Bronchial epithelial cell (primary cell): Measurements from ENCODE around the gene KLHDC4. TPM values are rescaled to one million over a fixed set of nuclear protein-coding genes. Genes with fewer than 3 reads are reported as not detected.

ENCODE experiments used
- DNase-seq: peaks from one replicate; pipeline ENCODE4 v3.0.0-alpha.2; 2010; ENCODE audit warnings: low read depth
- FAIRE-seq: peaks from 2 replicates; lab custom pipeline; 2011; peaks lifted over from hg19 to GRCh38; lab: Jason Lieb, UNC
- H3K27me3 ChIP-seq: 2 replicates; pipeline ENCODE4 v1.5.1; 2011; ENCODE audit warnings: low read length; ENCODE audit not compliant: control insufficient read depth, insufficient read depth
- H3K36me3 ChIP-seq: 2 replicates; pipeline ENCODE4 v1.5.1; 2011; ENCODE audit warnings: low read length; ENCODE audit not compliant: control insufficient read depth, insufficient read depth
- H3K4me3 ChIP-seq: 2 replicates; pipeline ENCODE4 v1.5.1; 2011; ENCODE audit warnings: mild to moderate bottlenecking, low read depth, low read length, control low read depth
- CTCF ChIP-seq: IDR thresholded peaks from 2 replicates; pipeline ENCODE4 v1.5.1; 2011; ENCODE audit warnings: mild to moderate bottlenecking, moderate library complexity, low read length, control low read depth, inconsistent platforms; ENCODE audit not compliant: insufficient read depth, severe bottlenecking
- total RNA-seq: library from RNA; depleted of rRNA; stranded (reverse); fragments of >200 nt; gene quantifications from 2 replicates; pipeline ENCODE4 v1.2.1, GENCODE V29; 2014

Gene KLHDC4
- total RNA-seq, 1 donor from 2014 or later, result 30.8 TPM

DNA sequence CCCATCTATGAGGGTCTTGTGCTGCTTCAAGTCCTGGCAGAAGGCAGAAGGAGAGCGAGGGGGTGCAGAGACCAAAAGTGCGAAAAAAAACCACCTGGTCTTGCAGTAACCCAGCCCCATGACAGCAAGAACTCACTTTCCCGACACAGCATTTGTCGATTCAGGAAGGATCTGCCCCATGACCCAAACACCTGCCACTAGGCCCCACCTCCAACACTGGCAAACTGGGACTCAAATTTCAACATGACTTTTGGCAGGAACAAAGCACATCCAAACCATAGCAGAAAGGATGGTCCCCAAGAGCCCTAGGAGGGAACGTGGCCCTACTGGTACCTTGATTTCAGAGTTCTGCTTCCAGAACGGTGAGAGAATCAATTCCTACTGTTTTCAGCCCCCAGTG is 34.7 kb upstream of the KLHDC4 start:
- DNase-seq (no peak), FAIRE-seq (no peak)
- Histone ChIP-seq H3K36me3 (no peaks in the 10 kb centered on the region), H3K27me3 (no peaks in the 10 kb centered on the region), H3K4me3 (no peak overlapping the region)
- no peak for TF ChIP-seq CTCF

- H3K4me3 ChIP-seq, result no peak overlapping the region
- H3K36me3 ChIP-seq, result no peaks in the 10 kb centered on the region
- no peak for DNase-seq
- FAIRE-seq, result no peak
- H3K27me3 ChIP-seq, result no peaks in the 10 kb centered on the region
- no peak for TF ChIP-seq CTCF
These were observed 29.6 kb upstream of the KLHDC4 start for GRCh38 chr16:87795336-87795735.

DNA sequence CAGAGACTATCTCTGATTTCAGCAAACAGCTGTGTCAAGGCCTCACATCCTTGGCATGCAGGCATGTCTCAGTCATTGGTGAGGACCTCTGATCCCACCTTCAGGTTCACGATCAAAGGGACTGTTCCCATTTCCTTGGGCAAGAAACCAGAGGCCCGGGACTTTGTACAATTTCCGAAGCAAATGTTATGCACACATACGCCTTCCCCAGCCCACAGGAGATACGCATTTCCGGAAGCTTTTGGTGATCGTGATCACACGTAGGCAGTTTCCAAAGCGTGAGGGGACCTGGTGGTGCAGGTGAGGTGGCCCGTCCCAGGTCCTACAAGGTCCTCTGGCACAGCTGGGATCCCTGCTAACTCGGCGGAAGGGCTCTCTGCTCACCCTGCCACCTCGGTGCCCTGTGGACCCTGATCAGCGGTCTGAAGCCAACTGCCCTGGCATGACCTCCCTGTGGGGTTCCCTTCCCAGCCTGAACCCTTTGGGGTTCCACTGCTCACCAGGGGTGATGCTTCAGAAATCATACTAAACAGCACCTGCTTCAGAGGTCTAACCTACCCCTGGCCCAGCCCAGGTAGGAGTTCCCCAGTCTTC is 28.8 kb upstream of the KLHDC4 start:
- DNase-seq (no peak), FAIRE-seq (no peak)
- no peaks in the 10 kb centered on the region for H3K27me3 ChIP-seq
- no peak overlapping the region for H3K4me3 ChIP-seq
- H3K36me3 ChIP-seq, result no peaks in the 10 kb centered on the region
- TF ChIP-seq CTCF, result no peak

GRCh38 chr16:87792205-87792565 is 26.4 kb upstream of the KLHDC4 start:
- FAIRE-seq, result no peak
- DNase-seq, result no peak
- Histone ChIP-seq H3K27me3 (no peaks in the 10 kb centered on the region), H3K36me3 (no peaks in the 10 kb centered on the region), H3K4me3 (no peak overlapping the region)
- TF ChIP-seq CTCF, result no peak

DNA sequence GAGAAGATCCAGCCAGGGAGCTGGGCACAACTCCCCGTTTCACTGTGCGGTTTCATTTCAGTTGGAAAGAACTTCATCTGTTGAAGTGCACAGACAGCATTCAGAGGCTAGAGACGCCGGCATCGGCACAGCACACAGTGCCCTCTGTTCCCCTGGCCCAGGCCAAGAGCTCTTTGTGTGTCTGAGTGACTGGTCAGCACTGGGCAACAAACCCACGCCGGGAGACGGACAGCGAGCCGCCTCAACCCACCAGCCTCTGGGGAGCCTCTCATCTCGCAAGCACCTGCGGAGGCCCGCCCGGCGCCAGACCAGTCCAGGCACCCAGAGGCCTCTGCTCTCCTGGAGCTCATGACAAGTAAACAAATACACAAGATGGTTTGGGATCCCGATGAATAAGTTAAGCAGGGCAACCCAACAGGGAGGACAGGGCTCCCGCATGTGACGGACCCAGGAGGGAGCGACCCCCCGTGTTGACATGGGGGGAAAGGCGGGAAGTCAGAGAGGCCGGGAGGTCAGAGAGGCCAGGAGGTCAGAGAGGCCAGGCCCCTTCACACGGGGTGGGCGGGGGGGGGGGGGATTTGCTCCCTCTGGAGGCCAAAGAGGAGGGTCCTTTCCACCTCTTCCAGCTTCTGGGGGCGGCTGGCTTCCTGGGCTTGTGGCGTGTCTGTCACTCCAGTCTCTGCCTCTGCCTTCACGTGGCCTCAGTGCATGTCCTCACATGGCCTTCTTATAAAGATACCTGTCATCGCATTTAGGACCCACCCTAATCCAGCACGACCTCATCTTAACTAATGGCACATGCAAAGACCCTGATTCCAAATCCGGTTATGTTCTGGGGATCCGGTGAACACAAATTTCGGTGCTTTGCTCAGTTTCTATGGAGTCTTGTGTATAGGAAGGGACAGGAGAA is 25.8 kb upstream of the KLHDC4 start:
- H3K4me3 ChIP-seq, result no peak overlapping the region
- no peaks in the 10 kb centered on the region for H3K27me3 ChIP-seq
- H3K36me3 ChIP-seq, result no peaks in the 10 kb centered on the region
- DNase-seq, result peak; percentile 44
- no peak for TF ChIP-seq CTCF
- FAIRE-seq, result no peak
